Kidney tubule cell (primary cell): ENCODE results near the gene PSMB9.
A peak's percentile ranks its signal among the peaks of the same experiment; 100 is the strongest.
"Not testable (repeated sequence)": the region's sequence is repeated elsewhere in the genome, so short reads cannot be mapped to it uniquely, and the experiment has no call there.

Experiments used
- DNase-seq: peaks from one replicate; pipeline ENCODE4 v3.0.0-alpha.2; 2018; ENCODE audit warnings: low spot score

PSMB9 gene

GRCh38 chr6:32860674-32861073 lies 6.7 kb downstream of the PSMB9 start:
- no peak for DNase-seq

- no peak for DNase-seq
These were observed 8.7 kb downstream of the PSMB9 start for GRCh38 chr6:32862725-32863124.

GRCh38 chr6:32865724-32866443 lies 11.9 kb downstream of the PSMB9 start:
- no peak for DNase-seq

GRCh38 chr6:32867022-32867477 lies 13.1 kb downstream of the PSMB9 start:
- no peak for DNase-seq

GRCh38 chr6:32867554-32868256 lies 13.7 kb downstream of the PSMB9 start:
- DNase-seq, result no peak

- peak; percentile 75 for DNase-seq
These were observed 14.3 kb downstream of the PSMB9 start for GRCh38 chr6:32868257-32868788.

GRCh38 chr6:32873947-32874346 lies 20.0 kb downstream of the PSMB9 start:
- DNase-seq, result not testable (repeated sequence)

GRCh38 chr6:32876603-32877002 lies 22.6 kb downstream of the PSMB9 start:
- no peak for DNase-seq

GRCh38 chr6:32879691-32880090 lies 25.7 kb downstream of the PSMB9 start:
- DNase-seq, result no peak

- not testable (repeated sequence) for DNase-seq
These were observed 27.0 kb downstream of the PSMB9 start for GRCh38 chr6:32880962-32881361.

GRCh38 chr6:32882879-32883250 lies 28.9 kb downstream of the PSMB9 start:
- peak; percentile 79 for DNase-seq

GRCh38 chr6:32883789-32884188 lies 29.8 kb downstream of the PSMB9 start:
- no peak for DNase-seq

GRCh38 chr6:32885698-32886286 lies 31.8 kb downstream of the PSMB9 start:
- DNase-seq, result peak; percentile 76

GRCh38 chr6:32886681-32887383 lies 32.8 kb downstream of the PSMB9 start:
- DNase-seq, result peak; percentile 74

- no peak for DNase-seq
These were observed 33.6 kb downstream of the PSMB9 start for GRCh38 chr6:32887616-32888015.

GRCh38 chr6:32888576-32888975 lies 34.6 kb downstream of the PSMB9 start:
- no peak for DNase-seq

GRCh38 chr6:32889533-32889932 lies 35.5 kb downstream of the PSMB9 start:
- no peak for DNase-seq

GRCh38 chr6:32890831-32891230 lies 36.8 kb downstream of the PSMB9 start:
- no peak for DNase-seq

GRCh38 chr6:32894085-32895005 lies 40.4 kb downstream of the PSMB9 start:
- peak; percentile 94 for DNase-seq

- no peak for DNase-seq
These were observed 41.0 kb downstream of the PSMB9 start for GRCh38 chr6:32895006-32895345.

- no peak for DNase-seq
These were observed 50.0 kb downstream of the PSMB9 start for GRCh38 chr6:32903952-32904351.
